Measurements from ENCODE around the gene ZNF236. TPM values are rescaled to one million over a fixed set of nuclear protein-coding genes. Genes with fewer than 3 reads are reported as not detected.

ZNF236 gene
- total and polyA plus RNA-seq, 2 donors (not counting 1 experiment from before 2014, with no cell fraction given): 8.9 to 39.5 TPM

- no peaks in the 10 kb centered on the region for H3K27me3 Mint-ChIP-seq
- peaks cover 5% of the 10 kb centered on the region for H3K4me1 Mint-ChIP-seq
- H3K9ac ChIP-seq (ENCODE audit: low read length): no peak overlapping the region
- peaks cover 18% of the 10 kb centered on the region for H3K79me2 ChIP-seq (ENCODE audit: control insufficient read depth, insufficient read depth, low read length)
- H3K9me3 Mint-ChIP-seq (ENCODE audit: insufficient read depth): no peaks in the 10 kb centered on the region
- H3K4me2 ChIP-seq (replicated peaks; ENCODE audit: low read depth, low read length, poor library complexity, severe bottlenecking): no peak overlapping the region
- peaks cover 10 to 64% of the 10 kb centered on the region in 2 experiments for H3K36me3 ChIP-seq (replicated peaks in 1 of 2; ENCODE audit: control extremely low read depth in 1 of 2, control insufficient read depth in 1 of 2, extremely low read depth in 1 of 2, insufficient read depth in 2 of 2, low read length in 1 of 2)
- H3K27ac ChIP-seq (ENCODE audit: low read length in 2 of 2): no peak overlapping the region
- ATAC-seq (ENCODE audit: low read depth) (no peak), DNase-seq (no peak)
- no peaks in the 10 kb centered on the region for H3K9me3 ChIP-seq (ENCODE audit: control extremely low read depth in 1 of 3, control insufficient read depth in 2 of 3, insufficient read depth in 1 of 3, low read length in 2 of 3)
- no peak for TF ChIP-seq CTCF (IDR thresholded peaks at IDR 0.05)
- TF ChIP-seq EZH2 (IDR thresholded peaks at IDR 0.05; ENCODE audit: borderline replicate concordance, insufficient read depth, low read depth, low read length, poor library complexity, severe bottlenecking): no peak
- no peak overlapping the region for H2AFZ ChIP-seq (ENCODE audit: insufficient read depth, low read depth, low read length, poor library complexity, severe bottlenecking)
- H3K4me3 Mint-ChIP-seq: no peak overlapping the region
- no peak overlapping the region for H3K27ac Mint-ChIP-seq
- H3K4me3 ChIP-seq (ENCODE audit: control extremely low read depth in 1 of 5, extremely low read depth in 1 of 5, insufficient read depth in 1 of 5, low read depth in 2 of 5, low read length in 4 of 5): no peak overlapping the region
- intact Hi-C loops (cut with micrococcal nuclease): no loop called here
- no peaks in the 10 kb centered on the region for H3K27me3 ChIP-seq (replicated peaks in 1 of 4; ENCODE audit: control extremely low read depth in 1 of 4, control insufficient read depth in 3 of 4, insufficient read depth in 4 of 4, low read length in 3 of 4)
- ChIA-PET POLR2A (no interaction called here), CTCF (interaction anchor here (0.9 to 3.2 kb wide), 5 partner anchors 10 to 197 kb away, joined by 3 to 10 read pairs (median 5); no protein-coding TSS in a partner anchor)
- peaks cover 37% of the 10 kb centered on the region for H4K20me1 ChIP-seq (ENCODE audit: control insufficient read depth, insufficient read depth, low read length, poor library complexity, severe bottlenecking)
- H3K4me1 ChIP-seq (ENCODE audit: control insufficient read depth in 2 of 2, insufficient read depth in 2 of 2, low read length in 2 of 2): no peaks in the 10 kb centered on the region
- WGBS (ENCODE audit: insufficient coverage): 98% methylated on average over 18 of the region's 18 CpGs
Observed at GRCh38 chr18:77013811-77014521, 191.6 kb downstream of the ZNF236 start.

GRCh38 chr18:77014538-77014937 lies 192.2 kb downstream of the ZNF236 start:
- ChIA-PET POLR2A (no interaction called here), CTCF (interaction anchor here (1.2 to 3.2 kb wide), 2 partner anchors 10 to 14 kb away, joined by 5 to 10 read pairs; no protein-coding TSS in a partner anchor)
- Histone ChIP-seq H3K27ac (ENCODE audit: low read length in 2 of 2) (no peak overlapping the region), H3K36me3 (replicated peaks in 1 of 2; ENCODE audit: control extremely low read depth in 1 of 2, control insufficient read depth in 1 of 2, extremely low read depth in 1 of 2, insufficient read depth in 2 of 2, low read length in 1 of 2) (peaks cover 10 to 66% of the 10 kb centered on the region in 2 experiments), H3K4me1 (ENCODE audit: control insufficient read depth in 2 of 2, insufficient read depth in 2 of 2, low read length in 2 of 2) (no peaks in the 10 kb centered on the region), H3K9me3 (ENCODE audit: control extremely low read depth in 1 of 3, control insufficient read depth in 2 of 3, insufficient read depth in 1 of 3, low read length in 2 of 3) (no peaks in the 10 kb centered on the region), H2AFZ (ENCODE audit: insufficient read depth, low read depth, low read length, poor library complexity, severe bottlenecking) (no peak overlapping the region), H3K9ac (ENCODE audit: low read length) (no peak overlapping the region), H3K27me3 (replicated peaks in 1 of 4; ENCODE audit: control extremely low read depth in 1 of 4, control insufficient read depth in 3 of 4, insufficient read depth in 4 of 4, low read length in 3 of 4) (no peaks in the 10 kb centered on the region), H3K79me2 (ENCODE audit: control insufficient read depth, insufficient read depth, low read length) (peaks cover 23% of the 10 kb centered on the region), H3K4me3 (ENCODE audit: control extremely low read depth in 1 of 5, extremely low read depth in 1 of 5, insufficient read depth in 1 of 5, low read depth in 2 of 5, low read length in 4 of 5) (no peak overlapping the region), H4K20me1 (ENCODE audit: control insufficient read depth, insufficient read depth, low read length, poor library complexity, severe bottlenecking) (peaks cover 37% of the 10 kb centered on the region), H3K4me2 (replicated peaks; ENCODE audit: low read depth, low read length, poor library complexity, severe bottlenecking) (no peak overlapping the region)
- TF ChIP-seq EZH2 (IDR thresholded peaks at IDR 0.05; ENCODE audit: borderline replicate concordance, insufficient read depth, low read depth, low read length, poor library complexity, severe bottlenecking): no peak
- TF ChIP-seq CTCF (IDR thresholded peaks at IDR 0.05): no peak
- WGBS (ENCODE audit: insufficient coverage): no CpG with 5 or more reads among the region's 5 CpGs
- H3K9me3 Mint-ChIP-seq (ENCODE audit: insufficient read depth): no peaks in the 10 kb centered on the region
- intact Hi-C loops (cut with micrococcal nuclease): no loop called here
- H3K4me1 Mint-ChIP-seq: peaks cover 7% of the 10 kb centered on the region
- ATAC-seq (ENCODE audit: low read depth) (no peak), DNase-seq (no peak)
- no peaks in the 10 kb centered on the region for H3K27me3 Mint-ChIP-seq
- no peak overlapping the region for H3K27ac Mint-ChIP-seq
- H3K4me3 Mint-ChIP-seq: no peak overlapping the region
